NCI-H2029 (cell line): Measurements from ENCODE around the gene SNRNP70.

Experiments
- DNase-seq: peaks from one replicate; lab custom pipeline; 2025; lab: John Stamatoyannopoulos, UW

The SNRNP70 gene

GRCh38 chr19:49102303-49102702 is 17.1 kb downstream of the SNRNP70 start:
- no peak for DNase-seq

GRCh38 chr19:49103331-49104085 is 18.3 kb downstream of the SNRNP70 start:
- DNase-seq = no peak

GRCh38 chr19:49104229-49104864 is 19.1 kb downstream of the SNRNP70 start:
- no peak for DNase-seq

GRCh38 chr19:49106648-49107135 is 21.4 kb downstream of the SNRNP70 start:
- peak; percentile 34 for DNase-seq

GRCh38 chr19:49107625-49108459 is 22.6 kb downstream of the SNRNP70 start:
- no peak for DNase-seq

- DNase-seq = no peak
These were observed 23.8 kb downstream of the SNRNP70 start for GRCh38 chr19:49109051-49109450.

GRCh38 chr19:49109569-49110233 is 24.4 kb downstream of the SNRNP70 start:
- DNase-seq = no peak

GRCh38 chr19:49110567-49110966 is 25.3 kb downstream of the SNRNP70 start:
- DNase-seq = no peak

GRCh38 chr19:49111218-49111998 is 26.2 kb downstream of the SNRNP70 start:
- no peak for DNase-seq

- peak; percentile 61 for DNase-seq
These were observed 28.7 kb downstream of the SNRNP70 start, which contains the start of gene LIN7B for GRCh38 chr19:49113762-49114629. Gene LIN7B, plus strand, starts transcription at chr19:49114370. Its CDS starts 35 bp downstream, at chr19:49114405.

- no peak for DNase-seq
These were observed 29.5 kb downstream of the SNRNP70 start for GRCh38 chr19:49114630-49115363.

GRCh38 chr19:49116544-49116943 is 31.3 kb downstream of the SNRNP70 start:
- DNase-seq = no peak

- no peak for DNase-seq
These were observed 32.7 kb downstream of the SNRNP70 start for GRCh38 chr19:49117677-49118564.

- peak; percentile 94 for DNase-seq
These were observed 33.5 kb downstream of the SNRNP70 start, which contains the start of gene C19orf73 for GRCh38 chr19:49118565-49119410. Gene C19orf73, minus strand, starts transcription at chr19:49119143. Its CDS starts 121 bp downstream, at chr19:49119022.

GRCh38 chr19:49119411-49120324 is 34.4 kb downstream of the SNRNP70 start, which contains the start of gene PPFIA3:
Gene PPFIA3, plus strand, starts transcription at chr19:49119544. Its CDS starts 8,330 bp downstream, at chr19:49127874.
- no peak for DNase-seq

- no peak for DNase-seq
These were observed 35.1 kb downstream of the SNRNP70 start for GRCh38 chr19:49120325-49120683.
